HG03159 (cell line): ENCODE results near the gene FXYD5.
"Not testable (repeated sequence)": the region's sequence is repeated elsewhere in the genome, so short reads cannot be mapped to it uniquely, and the experiment has no call there.

Experiments used
- ATAC-seq: cut with Tn5 transposase; IDR thresholded peaks from one replicate; pipeline ENCODE4 v1.9.1; 2021; ENCODE audit warnings: mild to moderate bottlenecking, moderate library complexity; ENCODE audit not compliant: unreplicated experiment

Gene FXYD5

DNA sequence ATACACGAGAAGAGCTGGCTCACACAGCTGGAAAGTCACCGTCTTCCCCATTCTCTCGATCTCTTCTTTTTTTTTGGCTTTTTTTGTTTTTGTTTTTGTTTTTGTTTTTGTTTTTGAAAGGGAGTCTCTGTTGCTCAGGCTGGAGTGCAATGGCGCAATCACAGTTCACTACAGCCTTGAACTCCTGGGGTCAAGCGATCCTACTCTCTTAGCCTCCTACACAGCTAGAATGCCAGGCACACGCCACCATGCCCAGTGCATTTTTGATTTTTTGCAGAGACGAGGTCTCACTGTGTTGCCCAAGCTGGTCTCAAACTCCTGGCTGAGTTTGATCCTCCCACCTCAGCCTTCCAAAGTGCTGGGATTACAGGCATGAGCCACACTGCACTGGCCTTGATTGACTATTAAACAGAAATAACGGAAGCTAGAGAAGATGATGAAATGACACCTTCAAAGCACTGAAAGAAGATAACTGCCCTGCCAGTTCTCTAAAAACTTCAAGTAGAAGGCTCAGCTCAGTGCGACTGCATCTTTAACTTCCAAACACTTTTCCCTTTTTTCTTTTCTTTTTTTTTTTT, 34.9 kb upstream of the FXYD5 start:
- no peak for ATAC-seq

DNA sequence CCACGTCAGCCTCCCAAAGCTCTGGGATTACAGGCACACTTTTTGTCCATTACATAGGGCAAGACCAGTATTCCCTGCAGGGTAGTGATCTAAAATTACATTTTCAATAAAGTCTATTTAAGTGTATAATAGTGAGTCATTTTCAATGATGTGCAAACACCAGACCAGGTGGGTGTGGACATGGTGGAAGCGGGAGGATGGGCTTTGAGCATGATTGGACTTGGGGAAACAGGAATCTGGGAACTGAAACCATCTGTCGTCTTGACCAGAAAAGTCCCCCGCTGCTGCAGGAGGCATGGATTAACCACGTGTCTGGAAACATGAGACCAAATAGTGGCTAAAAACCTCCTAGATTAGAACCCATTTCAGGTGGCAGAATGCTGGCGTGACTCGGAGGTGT, 34.0 kb upstream of the FXYD5 start:
- no peak for ATAC-seq

DNA sequence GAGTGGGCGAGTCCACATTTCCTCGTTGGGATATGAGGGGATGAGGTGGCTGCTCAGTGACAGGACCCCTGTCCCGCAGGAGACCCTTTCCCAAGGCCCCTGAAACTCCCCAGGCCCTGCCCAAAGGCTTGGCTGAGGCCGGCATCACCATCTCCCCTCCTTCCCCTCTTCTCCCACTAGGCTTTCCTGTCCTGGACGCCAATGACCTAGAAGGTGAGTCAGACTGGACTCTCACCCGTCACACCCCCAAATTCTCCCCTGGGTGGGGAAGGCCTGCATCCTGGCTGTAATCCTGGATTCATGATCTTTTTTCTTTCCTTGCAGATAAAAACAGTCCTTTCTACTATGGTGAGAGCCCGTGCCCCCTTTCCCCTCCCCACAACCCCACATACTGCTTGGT, 33.6 kb upstream of the FXYD5 start:
- ATAC-seq: no peak

DNA sequence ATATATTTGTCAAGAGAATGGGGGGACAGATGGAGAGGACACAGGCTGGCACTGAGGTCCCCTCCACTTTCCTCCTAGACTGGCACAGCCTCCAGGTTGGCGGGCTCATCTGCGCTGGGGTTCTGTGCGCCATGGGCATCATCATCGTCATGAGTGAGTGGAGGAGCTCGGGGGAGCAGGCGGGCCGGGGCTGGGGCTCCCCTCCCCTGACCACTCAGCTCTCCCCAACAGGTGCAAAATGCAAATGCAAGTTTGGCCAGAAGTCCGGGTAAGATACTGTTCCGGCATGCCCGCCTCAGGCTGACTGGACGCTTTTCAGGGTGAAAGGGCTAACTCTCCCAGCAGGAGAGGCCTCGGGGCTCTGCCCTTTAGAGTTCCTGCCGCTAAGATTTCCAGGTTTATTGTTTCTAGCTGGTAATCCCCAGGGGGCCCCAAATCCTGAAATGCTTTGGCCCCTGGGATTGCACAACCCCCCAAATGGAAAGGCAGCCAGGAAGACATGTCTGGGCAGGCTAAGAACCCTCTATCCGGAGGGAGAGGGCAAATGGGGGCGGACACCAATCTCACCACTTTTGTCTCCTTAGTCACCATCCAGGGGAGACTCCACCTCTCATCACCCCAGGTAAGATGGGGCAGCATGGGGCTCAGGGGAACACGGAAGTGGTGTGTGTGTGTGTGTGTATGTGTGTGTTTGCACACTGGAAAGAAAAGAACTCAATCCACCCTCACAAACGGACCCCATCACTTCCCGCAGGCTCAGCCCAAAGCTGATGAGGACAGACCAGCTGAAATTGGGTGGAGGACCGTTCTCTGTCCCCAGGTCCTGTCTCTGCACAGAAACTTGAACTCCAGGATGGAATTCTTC, 31.6 kb upstream of the FXYD5 start:
- ATAC-seq: no peak

DNA sequence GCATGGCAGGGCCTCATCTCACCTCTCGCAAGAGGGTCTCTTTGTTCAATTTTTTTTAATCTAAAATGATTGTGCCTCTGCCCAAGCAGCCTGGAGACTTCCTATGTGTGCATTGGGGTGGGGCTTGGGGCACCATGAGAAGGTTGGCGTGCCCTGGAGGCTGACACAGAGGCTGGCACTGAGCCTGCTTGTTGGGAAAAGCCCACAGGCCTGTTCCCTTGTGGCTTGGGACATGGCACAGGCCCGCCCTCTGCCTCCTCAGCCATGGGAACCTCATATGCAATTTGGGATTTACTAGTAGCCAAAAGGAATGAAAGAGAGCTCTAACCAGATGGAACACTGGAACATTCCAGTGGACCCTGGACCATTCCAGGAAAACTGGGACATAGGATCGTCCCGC, 31.0 kb upstream of the FXYD5 start:
- no peak for ATAC-seq

DNA sequence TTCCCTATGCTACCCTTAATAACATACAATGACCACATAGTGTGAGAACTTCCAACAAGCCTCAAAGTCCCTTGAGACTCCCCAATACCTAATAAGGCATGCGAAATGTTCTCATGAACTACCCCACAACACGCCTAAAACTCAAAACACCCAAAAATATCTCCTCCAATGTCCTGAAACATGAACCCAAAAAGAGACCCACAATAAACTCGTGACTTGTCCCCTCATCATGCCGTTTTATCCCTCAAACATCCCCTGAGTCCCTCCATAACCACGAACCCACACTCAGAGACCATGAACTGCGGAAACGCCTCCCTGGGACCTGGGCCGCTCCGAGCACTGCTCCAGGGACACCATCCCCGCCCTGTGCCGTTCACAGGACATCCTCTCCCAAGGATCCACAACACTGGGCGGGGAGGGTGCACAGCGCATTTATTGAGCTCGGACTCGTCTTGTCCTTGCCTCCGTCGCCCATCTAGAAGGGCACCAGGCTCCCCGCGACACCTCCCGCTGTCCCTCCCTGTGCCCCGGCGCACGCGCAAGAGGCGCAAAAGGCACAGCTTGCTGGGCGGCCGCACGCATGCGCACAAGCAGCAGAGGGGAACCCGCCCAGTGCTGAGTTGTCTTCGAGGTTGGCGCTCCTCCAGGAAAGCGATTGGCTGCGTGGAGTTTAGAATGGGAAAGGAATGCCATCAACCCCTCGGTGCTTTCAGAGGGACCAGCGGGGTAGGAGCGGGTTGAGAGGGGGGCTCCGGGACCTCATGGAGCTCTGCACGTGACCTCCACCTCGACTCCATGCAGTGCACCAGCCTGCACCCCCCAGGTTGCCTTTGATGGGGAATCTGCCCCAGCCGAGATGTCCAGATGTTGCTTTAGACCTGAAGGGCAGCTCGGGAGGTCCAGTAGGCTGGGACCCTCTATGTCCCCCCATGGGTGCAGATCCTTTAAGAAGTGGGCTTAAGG, 30.2 kb upstream of the FXYD5 start:
- peak; percentile 75 for ATAC-seq

DNA sequence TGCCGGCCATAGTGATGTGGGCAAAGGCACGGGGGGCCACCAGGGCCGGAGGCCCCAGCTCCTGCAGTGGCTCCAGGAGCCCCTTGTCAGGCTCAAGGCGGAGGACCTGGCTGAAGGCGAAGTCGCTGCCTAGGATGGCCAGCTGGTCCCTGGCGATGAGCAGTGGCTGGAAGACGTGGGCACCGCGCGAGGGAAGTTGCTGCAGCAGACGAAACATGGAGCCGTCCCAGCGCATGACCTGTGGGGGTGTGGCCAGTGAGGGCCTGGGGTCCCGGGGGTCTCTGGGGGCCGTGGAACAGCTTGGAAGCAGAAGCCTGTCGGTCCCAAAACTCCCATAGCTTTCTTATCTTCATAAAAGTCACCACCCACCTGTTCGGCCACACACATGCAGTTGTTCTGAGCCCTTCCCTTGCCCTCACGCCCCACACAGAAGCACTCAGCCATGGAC, 29.2 kb upstream of the FXYD5 start:
- ATAC-seq: no peak

DNA sequence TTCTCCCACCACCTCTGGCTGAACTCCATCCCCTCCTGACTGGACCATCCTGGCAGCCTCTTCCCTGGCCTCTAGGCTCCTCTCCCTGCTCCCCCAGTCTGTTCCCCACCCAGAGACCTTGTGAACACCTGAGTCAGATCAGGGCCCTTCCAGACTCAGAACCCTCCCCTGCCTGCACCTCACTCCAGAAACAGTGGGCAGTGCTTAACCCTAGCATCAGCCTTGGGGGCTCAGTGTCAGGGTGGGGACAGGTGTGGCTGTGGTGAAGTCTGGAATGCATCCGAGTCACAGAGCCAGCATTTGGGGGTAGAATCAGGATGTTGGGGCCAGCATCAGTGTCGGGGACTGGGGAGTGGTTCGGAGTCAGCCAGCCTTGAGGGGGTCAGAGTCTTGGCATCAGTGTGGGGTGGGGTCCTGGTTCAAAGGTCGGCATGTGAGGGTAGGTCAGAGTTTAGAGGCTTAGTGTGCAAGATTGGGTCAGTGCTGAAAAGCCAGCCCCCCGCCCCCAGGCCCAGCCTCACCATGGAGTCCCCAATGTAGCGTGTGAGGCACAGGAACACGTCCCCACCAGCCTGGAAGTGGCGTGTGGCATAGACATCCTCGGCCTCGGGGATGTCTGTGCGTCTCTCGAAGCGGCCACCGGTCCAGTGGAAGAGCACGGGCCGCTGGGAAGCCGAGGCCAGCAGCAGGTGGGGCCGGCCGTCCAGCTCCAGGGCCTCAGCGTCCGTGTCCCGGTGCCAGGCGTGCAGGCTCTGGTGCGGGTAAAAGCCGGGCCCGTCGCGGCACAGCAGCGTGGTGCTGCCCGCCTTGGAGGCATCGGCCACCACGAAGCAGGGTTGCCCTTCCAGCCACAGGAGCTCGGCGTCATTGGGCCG, 28.5 kb upstream of the FXYD5 start:
- ATAC-seq: no peak

DNA sequence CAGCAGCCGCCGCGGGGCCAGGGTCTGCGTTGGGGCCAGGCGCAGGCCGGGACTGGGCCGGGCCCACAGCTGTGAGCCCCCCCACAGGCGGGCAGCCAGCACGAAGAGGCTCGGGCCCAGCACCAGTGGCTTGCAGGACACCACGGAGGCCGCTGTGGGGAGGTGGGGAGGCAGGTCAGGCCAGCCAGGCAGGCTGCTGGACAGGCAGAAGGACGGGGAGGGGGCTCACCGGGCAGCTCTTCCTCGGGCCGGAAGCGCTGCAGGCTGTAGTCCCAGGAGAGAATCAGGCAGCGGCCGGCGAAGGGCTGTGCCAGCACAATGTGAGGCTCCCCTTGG, 27.9 kb upstream of the FXYD5 start:
- ATAC-seq: no peak

DNA sequence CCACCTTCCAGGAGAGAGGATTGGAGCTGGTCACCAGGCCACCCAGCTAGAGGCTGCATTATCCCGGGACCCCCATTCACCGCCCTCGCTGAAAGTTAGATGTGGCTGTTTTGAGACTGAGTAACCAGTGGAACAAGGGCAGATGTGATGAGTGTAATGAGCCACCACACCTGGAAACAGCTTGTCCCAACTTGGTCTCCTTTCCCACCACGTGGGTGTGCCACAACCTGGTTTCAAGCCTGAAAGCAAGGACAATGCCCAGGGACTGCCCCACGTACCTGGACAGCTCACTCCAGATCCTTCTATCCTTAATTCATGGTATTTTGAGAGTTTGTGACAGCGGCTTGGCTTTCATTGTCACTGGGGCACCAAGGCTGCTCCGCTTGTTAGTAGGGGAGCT, 26.7 kb upstream of the FXYD5 start:
- no peak for ATAC-seq

DNA sequence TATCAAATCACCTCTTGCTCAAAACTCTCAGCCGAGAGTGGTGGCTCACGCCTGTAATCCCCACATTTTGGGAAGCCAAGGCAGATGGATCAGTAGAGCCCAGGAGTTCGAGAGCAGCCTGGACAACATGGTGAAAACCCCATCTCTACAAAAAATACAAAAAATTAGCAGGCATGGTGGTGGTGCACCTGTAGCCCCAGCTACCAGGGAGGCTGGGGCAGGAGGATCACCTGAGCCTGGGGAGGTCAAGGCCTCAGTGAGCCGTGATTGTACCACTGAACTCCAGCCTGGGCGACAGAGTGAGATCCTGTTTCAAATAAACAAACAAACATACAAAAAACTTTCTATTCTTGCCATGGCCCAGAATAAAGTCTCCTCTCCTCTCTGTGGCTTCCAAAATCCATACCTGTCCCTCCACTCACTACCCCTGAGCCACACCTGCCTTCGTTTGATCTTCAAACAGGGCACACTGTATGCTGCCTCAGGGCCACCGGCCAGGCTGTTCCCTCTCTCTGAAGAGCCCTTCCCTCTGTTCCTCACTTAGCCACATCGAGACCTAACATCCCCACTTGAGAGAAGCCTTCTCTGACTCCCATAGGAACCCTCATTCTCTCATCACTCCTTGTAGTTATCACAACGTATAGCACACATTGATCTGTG, 26.0 kb upstream of the FXYD5 start:
- no peak for ATAC-seq

DNA sequence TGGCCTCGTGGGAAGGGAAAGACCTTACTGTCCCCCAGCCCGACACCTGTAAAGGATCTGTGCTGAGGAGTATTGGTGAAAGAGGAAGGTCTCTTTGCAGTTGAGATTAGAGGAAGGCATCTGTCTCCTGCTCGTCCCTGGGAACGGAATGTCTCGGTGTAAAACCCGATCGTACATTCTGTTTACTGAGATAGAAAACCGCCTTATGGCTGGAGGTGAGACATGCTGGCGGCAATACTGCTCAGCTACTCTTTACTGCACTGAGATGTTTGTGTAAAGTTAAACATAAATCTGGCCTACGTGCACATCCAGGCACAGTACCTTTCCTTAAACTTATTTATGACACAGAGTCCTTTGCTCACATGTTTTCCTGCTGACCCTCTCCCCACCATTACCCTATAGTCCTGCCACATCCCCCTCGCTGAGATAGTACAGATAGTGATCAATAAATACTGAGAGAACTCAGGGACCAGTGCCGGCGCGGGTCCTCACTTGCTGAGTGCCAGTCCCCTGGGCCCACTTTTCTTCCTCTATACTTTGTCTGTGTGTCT, 24.7 kb upstream of the FXYD5 start:
- ATAC-seq: not testable (repeated sequence)

DNA sequence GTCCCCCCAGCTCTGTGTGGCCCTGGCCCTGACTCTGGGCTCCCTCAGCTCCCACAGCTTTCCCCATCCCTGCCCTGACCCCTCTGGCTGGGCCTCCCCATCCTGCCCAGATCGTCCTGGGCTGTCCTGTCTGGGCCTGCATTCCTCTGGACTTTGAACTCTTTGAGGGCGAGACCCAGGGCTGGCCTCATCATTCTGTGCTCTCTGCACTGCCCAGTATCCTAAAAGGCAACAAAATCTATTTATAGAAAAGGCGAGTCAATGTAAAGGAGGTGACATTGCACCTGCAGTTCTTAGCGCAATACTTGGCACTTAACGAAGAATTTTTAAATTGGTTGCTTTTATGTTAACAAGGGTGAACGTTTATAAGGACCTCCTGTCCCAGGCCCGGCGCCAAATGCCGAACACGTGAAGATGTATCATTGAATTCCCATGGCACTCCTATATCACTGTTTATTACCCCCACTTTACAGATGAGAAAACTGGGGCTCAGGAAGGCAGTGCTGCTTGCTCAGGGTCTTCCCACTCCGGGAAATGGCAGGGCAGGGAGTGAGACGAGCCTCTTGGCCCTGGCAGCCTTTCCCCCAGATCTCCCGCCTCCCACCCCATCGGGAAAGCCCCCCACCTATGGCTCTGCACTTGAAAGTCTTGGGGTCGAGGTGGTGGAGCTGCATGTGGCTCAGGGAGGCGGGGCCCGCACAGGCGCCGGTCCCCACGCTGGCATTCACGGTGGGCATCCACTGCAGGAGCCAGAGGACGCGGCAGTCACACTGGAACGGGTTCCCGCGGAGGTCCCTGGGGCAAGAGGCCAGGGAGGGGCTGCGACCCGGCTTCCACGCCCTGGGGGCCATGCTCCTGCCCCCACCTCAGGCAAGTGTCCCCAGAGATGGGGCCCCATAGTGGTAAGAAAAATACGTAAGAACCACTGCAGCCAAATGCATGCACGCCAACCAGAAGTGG, 23.5 kb upstream of the FXYD5 start:
- ATAC-seq: no peak

DNA sequence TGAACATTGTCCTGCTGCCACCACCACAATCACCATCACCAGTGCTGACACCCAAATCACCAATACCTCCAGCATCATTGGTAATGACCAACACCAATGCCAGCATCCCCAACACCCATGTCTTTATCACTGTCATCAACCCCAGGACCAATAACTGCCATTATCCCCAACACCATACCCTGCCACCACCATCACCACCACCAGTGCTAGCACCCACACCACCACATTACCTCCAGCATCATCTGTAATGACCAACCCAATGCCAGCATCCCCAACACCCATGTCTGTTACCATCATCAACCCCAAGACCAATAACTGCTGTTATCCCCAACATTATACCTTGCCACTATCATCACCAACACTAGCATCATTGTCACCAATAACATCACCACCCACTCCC, 22.3 kb upstream of the FXYD5 start:
- ATAC-seq: no peak

DNA sequence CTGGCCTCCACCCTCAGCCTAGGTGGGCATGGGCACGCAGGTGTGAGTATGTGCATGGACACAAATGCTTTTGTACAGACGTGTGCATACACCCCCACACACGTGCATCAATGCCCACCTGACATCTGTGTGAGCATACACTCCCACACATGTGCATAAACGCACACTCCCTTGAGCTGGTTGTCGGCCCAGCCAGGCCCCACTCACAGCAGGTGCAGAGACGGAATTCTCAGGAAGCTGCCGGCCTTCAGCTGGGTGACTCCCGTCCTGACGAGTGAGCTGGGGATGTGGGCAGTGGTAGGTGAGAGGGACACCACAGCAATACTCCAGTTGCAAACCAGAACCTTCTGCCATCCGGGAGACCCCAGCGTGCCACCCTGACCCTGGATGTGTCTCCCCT, 20.7 kb upstream of the FXYD5 start:
- ATAC-seq: no peak

DNA sequence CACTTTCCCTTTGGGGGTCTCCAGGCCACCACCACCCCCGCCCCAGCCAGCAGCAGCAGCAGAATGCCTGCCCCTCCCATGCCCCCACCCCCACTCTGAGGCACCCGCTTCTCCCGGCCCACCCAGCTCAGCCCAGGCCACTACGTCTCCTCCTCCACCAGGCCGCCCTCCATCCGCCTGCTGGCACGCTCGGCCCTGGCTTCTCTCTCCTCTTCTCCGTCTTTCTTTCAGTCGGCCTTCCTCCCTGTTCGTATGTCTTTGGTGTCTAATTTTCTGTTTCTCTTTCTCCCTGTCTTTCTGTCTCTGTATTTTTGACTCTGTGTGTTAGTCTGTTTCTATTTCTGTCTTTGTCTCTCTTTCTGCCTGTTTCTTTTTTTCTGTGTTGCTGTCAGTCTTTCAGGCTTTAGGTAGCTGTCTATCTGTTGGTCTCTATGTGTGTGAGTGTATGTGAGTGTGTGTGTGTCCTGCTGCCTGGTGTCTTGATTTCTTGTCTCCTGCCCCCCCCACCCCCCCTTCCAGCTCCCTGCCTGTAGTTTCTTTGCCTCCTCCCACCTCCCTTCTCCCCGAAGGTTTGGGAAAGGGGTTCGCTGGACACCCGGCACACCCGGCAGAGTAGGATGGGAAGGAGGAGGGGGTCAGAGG, 19.8 kb upstream of the FXYD5 start, which contains the start of gene LGI4:
LGI4 (minus strand) TSS at position 459 of the 642 bp plus-strand sequence; CDS start at position 80, 379 bp downstream.
- ATAC-seq: no peak

DNA sequence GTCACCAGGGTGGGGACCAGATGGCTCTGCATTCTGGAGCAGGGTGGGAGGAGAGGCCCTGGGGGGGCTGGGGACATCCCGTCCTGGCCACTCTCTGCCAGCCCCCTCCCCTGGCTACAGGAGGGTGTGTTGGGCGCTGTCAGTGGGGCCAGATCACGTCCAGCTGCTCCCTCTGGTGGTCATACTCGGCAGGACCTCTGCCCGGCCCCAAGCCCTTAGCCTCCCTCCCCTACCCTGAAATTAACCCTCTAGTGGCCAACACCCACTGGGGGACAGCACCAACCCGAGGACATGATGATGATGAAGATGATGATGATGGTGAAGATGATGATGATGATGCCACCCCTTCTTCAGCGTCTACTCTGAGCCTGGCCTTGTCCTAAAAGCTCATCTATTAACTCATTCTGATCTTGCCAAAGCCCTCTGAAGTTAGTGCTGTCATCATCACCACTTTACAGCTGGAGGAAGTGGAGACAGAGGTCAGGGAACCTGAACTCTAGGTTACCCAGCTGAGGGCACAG, 19.1 kb upstream of the FXYD5 start:
- no peak for ATAC-seq

DNA sequence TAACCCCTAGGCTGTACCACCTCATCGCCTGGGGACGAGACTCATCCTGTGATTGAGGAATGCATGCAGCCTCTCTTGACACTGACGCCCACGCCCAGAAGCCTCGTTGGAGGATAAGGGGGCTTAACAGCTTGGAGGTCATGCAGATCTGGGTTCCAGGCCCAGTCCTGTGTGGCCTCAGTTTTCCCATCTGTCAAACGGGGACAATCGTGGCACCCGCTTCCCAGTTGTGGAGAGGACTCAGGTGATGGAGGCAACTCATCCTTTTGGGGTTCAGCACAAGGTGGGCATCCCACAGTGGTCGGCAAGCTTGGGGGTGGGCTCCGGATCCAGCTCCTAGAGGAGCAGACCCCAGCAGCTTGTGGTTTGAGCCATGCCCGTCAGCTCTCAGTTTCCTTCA, 18.3 kb upstream of the FXYD5 start:
- no peak for ATAC-seq
